T-helper 17 cell (primary cell): ENCODE measurements around the gene NUP107. TPM values are rescaled to one million over a fixed set of nuclear protein-coding genes. Genes with fewer than 3 reads are reported as not detected.

Experiments
- ATAC-seq: fragments of 150-1000 bp; cut with Tn5 transposase; 2 replicates; pipeline ENCODE4 v1.10.0; 2021; ENCODE audit warnings: mild to moderate bottlenecking, moderate library complexity
- DNase-seq, 3 donors: peaks; one replicate each; pipeline versions ENCODE4 v3.0.0 to v3.0.0-alpha.2; 2020 to 2021
- H3K9me3 ChIP-seq: one replicate; pipeline ENCODE4 v1.7.0; 2013; ENCODE audit warnings: low read length, mild to moderate bottlenecking; ENCODE audit not compliant: control insufficient read depth, poor library complexity, severe bottlenecking
- H3K27ac Mint-ChIP-seq: one replicate; pipeline ENCODE4 v1.8.0; 2022; ENCODE audit warnings: mild to moderate bottlenecking, moderate library complexity, mixed read lengths
- H3K27me3 Mint-ChIP-seq: one replicate; pipeline ENCODE4 v1.8.0; 2022; ENCODE audit warnings: mixed read lengths
- H3K36me3 Mint-ChIP-seq: one replicate; pipeline ENCODE4 v1.8.0; 2022; ENCODE audit warnings: low read depth, mixed read lengths
- H3K4me1 Mint-ChIP-seq: one replicate; pipeline ENCODE4 v1.8.0; 2022; ENCODE audit warnings: mild to moderate bottlenecking, mixed read lengths
- H3K4me3 Mint-ChIP-seq: one replicate; pipeline ENCODE4 v1.8.0; 2022; ENCODE audit warnings: mild to moderate bottlenecking, moderate library complexity, mixed read lengths
- total RNA-seq, 4 donors: library from RNA in 2 of 4; stranded (reverse) in 2 of 4; gene quantifications; one replicate each; pipeline ENCODE4 v1.2.3 and lab custom pipeline; 2022 to 2026

NUP107 gene
- total RNA-seq, 2 donors from 2014 or later: 39.2 to 42.4 TPM

DNA sequence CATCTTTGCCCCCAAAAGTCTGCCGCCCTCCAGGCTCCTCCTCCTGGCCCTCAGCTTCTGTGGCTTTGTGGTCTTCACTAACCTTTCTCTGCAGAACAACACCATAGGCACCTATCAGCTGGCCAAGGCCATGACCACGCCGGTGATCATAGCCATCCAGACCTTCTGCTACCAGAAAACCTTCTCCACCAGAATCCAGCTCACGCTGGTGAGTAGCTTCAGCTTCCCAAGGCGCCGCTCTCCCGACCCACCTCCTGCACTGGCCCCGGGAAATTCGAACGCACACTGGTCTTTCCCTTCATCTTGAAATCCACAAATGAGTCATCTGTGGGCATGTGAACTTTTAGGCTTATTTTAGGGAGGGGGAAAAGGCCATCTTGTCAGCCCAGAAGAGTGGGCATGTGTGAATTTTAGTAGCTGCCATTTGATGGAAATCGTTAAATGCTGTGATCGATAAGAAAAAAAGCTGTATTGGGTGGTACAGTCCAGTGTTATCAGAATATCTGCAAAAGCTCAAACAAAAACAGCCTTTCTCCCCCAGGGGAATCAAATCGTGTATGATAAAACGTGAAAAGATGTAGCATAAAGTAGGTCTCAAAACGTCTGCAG lies 59.9 kb downstream of the NUP107 start:
- DNase-seq: peak in 1 of 3 donors; percentile 16
- Mint-ChIP-seq H3K36me3 (peaks cover 12% of the 10 kb centered on the region), H3K27ac (peak overlapping the region; percentile 91), H3K4me3 (peak overlapping the region; percentile 98), H3K4me1 (peaks cover 29% of the 10 kb centered on the region), H3K27me3 (no peaks in the 10 kb centered on the region)
- peak; percentile 8 for ATAC-seq
- H3K9me3 ChIP-seq: no peaks in the 10 kb centered on the region

DNA sequence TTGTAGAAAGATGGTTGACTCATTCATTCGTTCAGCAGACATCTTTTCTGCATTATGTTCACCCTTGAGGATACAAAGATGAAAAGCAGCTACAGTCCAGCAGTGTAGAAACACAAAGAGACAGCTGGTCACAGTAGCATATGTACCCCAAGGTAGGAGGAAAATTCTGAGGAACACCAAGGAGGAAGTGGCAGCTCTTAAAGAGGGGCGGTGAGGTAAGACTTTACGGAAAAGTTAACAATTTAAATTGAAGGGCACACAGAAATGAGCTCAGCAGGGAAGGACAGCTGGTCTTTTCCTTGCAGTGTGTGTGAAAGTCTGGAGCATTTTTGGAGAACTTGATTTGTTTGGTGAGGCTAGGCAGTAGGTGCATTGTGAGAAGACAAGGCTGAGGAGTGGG lies 62.7 kb downstream of the NUP107 start:
- DNase-seq (no peak), ATAC-seq (no peak)
- peak overlapping the region; percentile 81 for H3K27ac Mint-ChIP-seq
- no peak overlapping the region for H3K4me3 Mint-ChIP-seq
- H3K9me3 ChIP-seq: no peaks in the 10 kb centered on the region
- no peaks in the 10 kb centered on the region for H3K27me3 Mint-ChIP-seq
- peaks cover 26% of the 10 kb centered on the region for H3K4me1 Mint-ChIP-seq
- H3K36me3 Mint-ChIP-seq: peaks cover 14% of the 10 kb centered on the region

DNA sequence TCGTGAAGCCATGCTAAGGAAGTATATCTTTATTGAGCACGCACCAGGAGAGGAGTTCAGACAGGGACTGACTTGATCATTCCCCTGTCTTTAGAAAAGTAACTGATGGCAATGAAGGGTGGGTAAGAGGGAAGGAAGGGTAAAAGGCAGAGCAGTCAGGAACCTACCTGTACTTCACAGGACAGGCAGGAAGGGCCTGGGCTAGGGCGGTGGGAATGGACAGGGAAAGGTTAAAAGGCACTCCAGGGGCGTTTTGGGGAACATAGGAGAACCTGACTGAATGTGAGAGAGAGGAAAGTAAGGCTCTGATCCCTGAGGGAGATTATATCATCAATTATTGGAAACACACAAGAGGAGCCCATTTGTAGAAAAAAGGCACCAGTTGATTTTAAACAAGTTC lies 63.1 kb downstream of the NUP107 start:
- no peaks in the 10 kb centered on the region for H3K9me3 ChIP-seq
- Mint-ChIP-seq H3K4me1 (peaks cover 26% of the 10 kb centered on the region), H3K27ac (peak overlapping the region; percentile 81), H3K36me3 (peaks cover 14% of the 10 kb centered on the region), H3K4me3 (no peak overlapping the region), H3K27me3 (no peaks in the 10 kb centered on the region)
- ATAC-seq (no peak), DNase-seq (no peak)

DNA sequence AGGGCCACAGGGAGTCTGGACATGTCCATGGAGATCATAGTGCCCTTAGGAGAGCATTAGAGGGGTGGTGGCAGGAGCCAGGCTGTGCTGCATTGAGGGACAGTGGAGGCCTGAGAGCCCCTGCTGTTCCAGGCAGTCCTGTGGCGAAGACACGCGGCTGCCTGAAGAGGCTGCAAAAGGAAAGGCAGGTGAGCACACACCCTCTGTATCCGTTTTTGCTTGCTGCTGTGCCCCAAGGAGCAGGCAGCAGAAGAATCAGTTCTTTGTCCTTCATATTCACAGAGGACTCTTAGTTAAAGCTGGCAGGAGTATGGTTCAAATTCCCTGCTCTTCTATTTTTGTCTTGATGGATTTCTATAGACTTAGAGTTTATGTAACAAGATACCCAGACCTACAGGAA lies 63.7 kb downstream of the NUP107 start:
- Mint-ChIP-seq H3K27ac (peak overlapping the region; percentile 81), H3K27me3 (no peaks in the 10 kb centered on the region), H3K4me3 (no peak overlapping the region), H3K4me1 (peaks cover 27% of the 10 kb centered on the region), H3K36me3 (peaks cover 16% of the 10 kb centered on the region)
- H3K9me3 ChIP-seq: no peaks in the 10 kb centered on the region
- no peak for DNase-seq
- ATAC-seq: no peak

DNA sequence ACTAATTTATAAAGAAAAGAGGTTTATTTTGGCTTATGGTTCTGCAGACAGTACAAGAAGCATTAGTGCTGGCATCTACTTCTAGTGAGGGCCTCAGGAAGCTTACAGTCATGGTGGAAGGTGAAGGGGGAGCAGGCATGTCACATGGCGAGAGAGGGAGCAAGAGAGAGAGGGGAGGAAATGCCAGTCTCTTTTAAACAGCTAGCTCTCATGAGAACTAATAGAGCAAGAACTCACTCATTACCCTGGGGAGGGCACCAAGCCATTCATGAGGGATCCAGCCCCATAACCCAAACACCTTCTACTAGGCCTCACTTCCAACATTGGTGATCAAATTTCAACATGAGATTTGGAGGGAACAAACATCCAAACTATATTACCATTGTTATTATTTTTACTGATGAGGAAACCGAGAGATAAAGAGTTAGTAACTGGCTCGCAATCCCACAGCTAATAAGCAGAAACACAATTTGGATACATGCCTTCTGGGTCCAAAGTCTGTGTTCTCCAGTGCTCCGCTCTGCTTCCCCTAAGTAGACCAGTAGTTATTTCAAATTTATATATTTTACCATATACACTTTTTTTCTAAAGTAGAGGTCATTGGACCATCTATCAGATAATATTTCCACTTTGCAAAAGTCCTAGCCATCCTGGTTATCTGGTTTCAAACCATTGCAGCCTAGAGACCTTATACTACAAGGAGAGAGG lies 68.9 kb downstream of the NUP107 start:
- H3K9me3 ChIP-seq: no peaks in the 10 kb centered on the region
- no peak for DNase-seq
- Mint-ChIP-seq H3K4me3 (no peak overlapping the region), H3K36me3 (peaks cover 7% of the 10 kb centered on the region), H3K4me1 (peaks cover 5% of the 10 kb centered on the region), H3K27me3 (no peaks in the 10 kb centered on the region), H3K27ac (no peak overlapping the region)
- ATAC-seq: no peak

DNA sequence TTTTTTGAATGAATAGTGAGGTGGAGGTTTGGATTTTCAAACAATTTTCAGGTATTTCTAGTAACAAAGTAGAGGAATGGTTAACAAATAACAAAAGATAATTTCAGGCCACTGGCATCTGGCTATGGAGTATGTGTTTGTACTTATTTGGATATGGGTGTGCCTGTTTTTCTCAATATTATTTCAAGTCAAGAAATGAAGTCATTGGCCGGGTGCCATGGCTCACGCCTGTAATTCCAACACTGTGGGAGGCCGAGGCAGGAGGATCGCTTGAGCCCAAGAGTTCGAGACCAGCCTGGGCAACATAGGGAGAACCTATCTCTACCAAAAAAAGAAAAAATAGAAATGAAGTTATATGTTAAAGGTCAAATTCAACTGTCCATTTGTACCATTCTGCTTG lies 73.1 kb downstream of the NUP107 start:
- DNase-seq (no peak), ATAC-seq (no peak)
- no peaks in the 10 kb centered on the region for H3K9me3 ChIP-seq
- H3K4me1 Mint-ChIP-seq: peaks cover 4% of the 10 kb centered on the region
- H3K4me3 Mint-ChIP-seq: no peak overlapping the region
- H3K36me3 Mint-ChIP-seq: peaks cover 17% of the 10 kb centered on the region
- no peaks in the 10 kb centered on the region for H3K27me3 Mint-ChIP-seq
- no peak overlapping the region for H3K27ac Mint-ChIP-seq

DNA sequence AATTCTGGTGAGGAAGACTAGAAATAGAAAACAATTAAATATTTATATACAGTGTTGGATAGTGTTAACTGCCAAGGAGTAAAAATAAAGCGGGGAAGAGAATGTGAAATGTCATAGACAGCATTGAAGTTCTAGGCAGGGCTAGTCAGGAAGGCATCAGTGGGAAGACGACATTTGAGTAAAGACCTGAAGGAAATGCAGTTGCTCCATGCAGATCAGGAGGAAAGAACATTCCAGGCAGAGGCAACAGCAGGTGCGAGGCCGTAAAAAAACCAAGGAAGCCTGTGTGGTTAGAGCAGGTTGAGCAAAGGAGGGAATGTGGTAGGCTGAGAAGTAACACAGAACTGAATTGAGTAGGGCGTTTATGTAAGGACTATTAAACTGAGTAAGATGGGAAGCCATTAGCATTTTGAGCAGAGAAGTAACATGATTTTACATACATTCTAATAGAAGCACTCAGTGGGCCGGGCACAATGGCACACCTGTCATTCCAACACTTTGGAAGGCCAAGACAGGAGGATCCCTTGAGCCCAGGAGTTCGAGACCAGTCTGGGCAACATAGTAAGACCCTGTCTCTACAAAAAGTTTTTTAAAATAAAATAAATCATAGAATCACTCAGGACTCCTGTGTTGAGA lies 74.1 kb downstream of the NUP107 start:
- no peak overlapping the region for H3K27ac Mint-ChIP-seq
- H3K4me3 Mint-ChIP-seq: no peak overlapping the region
- no peaks in the 10 kb centered on the region for H3K27me3 Mint-ChIP-seq
- ATAC-seq (no peak), DNase-seq (no peak)
- no peaks in the 10 kb centered on the region for H3K9me3 ChIP-seq
- H3K4me1 Mint-ChIP-seq: peaks cover 2% of the 10 kb centered on the region
- H3K36me3 Mint-ChIP-seq: peaks cover 15% of the 10 kb centered on the region

DNA sequence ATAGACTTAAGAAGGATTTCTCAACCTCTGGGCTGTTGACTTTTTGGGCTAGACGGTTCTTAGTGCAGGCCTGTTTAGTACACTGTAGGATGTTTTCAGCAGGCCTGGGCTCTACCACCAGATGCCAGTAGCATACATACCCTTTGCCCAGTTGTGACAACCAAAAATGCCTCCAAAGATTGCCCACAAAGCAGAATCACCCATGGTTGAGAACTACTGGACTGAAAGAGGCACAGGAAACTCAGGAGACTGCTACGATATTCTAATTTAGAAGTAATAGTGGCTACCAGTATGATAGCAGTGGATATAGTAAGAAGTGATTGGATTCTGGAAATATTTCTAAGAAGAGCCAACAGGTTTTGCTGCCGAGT lies 74.6 kb downstream of the NUP107 start:
- H3K9me3 ChIP-seq: no peaks in the 10 kb centered on the region
- H3K27ac Mint-ChIP-seq: no peak overlapping the region
- no peak overlapping the region for H3K4me3 Mint-ChIP-seq
- DNase-seq: no peak
- peaks cover 15% of the 10 kb centered on the region for H3K36me3 Mint-ChIP-seq
- peaks cover 2% of the 10 kb centered on the region for H3K4me1 Mint-ChIP-seq
- ATAC-seq: no peak
- H3K27me3 Mint-ChIP-seq: no peaks in the 10 kb centered on the region

DNA sequence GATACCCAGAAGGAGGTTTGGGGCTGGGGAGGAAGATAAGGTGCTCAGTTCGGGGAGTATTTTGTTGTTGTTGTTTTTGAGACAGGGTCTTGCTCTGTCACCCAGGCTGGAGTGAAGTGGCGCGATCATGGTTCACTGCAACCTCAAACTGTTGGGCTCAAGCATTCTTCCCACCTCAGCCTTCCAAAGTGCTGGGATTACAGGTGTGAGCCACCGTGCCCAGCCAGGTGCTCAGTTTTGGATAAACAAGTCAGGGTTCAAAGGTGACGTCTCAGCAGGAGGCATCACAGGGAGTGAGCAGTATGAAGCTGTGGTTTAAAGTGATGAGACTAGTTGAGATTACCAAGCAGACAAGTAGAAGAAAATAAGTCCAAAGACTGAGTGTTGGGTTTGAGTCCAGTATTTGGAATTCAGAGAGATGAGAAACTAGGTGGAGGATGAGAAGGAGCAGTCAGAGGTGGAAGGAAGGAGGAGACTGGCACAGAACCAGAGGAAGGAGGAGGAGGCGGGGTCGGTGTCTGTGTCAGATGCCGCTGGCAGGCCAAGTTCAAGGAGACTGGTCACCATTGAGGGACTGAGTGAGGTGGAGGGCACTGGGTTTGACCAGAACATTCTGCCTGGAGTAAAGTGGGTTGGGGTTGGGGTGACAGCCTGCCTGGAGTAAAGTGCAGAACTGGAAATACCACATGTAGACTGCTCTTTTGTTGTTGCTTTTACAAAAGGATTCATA lies 75.3 kb downstream of the NUP107 start:
- ATAC-seq (no peak), DNase-seq (no peak)
- H3K4me3 Mint-ChIP-seq: no peak overlapping the region
- H3K27ac Mint-ChIP-seq: peak overlapping the region; percentile 54
- peaks cover 15% of the 10 kb centered on the region for H3K36me3 Mint-ChIP-seq
- H3K4me1 Mint-ChIP-seq: peaks cover 2% of the 10 kb centered on the region
- H3K27me3 Mint-ChIP-seq: no peaks in the 10 kb centered on the region
- H3K9me3 ChIP-seq: no peaks in the 10 kb centered on the region

DNA sequence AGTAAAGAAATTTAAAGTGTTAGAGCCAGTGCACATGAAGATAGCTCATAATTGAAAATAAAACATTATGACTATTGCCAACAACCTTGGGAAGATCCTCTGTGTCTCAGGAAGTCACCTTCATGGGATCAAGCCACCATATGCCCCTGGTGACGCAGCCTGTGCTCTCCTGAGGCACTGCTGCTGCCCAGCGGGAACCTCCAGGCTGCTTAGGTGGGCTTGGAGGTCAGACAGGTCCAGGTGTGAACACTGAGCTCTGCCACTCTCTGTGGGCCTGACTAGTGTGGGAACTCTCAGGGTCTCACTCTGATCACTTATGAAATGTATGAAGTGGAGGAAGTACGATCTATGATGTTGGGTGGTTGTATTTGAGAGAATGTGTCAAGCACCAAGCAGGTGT lies 75.9 kb downstream of the NUP107 start:
- H3K27ac Mint-ChIP-seq: no peak overlapping the region

DNA sequence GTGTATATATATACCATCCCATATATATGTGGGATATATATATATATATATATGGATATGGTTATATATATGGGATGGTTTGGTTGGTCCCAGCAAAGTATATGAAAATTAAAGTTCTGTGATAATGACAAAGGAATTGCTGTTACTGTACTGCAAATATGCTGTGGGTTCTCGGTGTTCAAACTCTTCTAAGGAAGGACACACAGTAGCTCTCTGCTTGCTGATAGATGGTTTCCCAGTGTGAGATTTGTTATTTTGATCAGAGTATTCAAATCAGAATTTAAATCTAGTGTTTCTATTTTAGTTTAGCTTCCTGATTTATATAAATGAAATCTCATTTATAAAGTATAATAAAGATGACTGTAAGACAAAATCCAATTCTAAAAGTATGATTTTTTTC lies 78.9 kb downstream of the NUP107 start:
- Mint-ChIP-seq H3K27ac (no peak overlapping the region), H3K4me1 (peaks cover 2% of the 10 kb centered on the region), H3K36me3 (peaks cover 13% of the 10 kb centered on the region), H3K4me3 (no peak overlapping the region), H3K27me3 (no peaks in the 10 kb centered on the region)
- ATAC-seq (no peak), DNase-seq (no peak)
- H3K9me3 ChIP-seq: no peaks in the 10 kb centered on the region

More for the DNA sequence above, 75.9 kb downstream of the NUP107 start:
- Mint-ChIP-seq H3K36me3 (peaks cover 15% of the 10 kb centered on the region), H3K4me3 (no peak overlapping the region), H3K27me3 (no peaks in the 10 kb centered on the region), H3K4me1 (peaks cover 2% of the 10 kb centered on the region)
- no peaks in the 10 kb centered on the region for H3K9me3 ChIP-seq
- ATAC-seq (no peak), DNase-seq (no peak)

DNA sequence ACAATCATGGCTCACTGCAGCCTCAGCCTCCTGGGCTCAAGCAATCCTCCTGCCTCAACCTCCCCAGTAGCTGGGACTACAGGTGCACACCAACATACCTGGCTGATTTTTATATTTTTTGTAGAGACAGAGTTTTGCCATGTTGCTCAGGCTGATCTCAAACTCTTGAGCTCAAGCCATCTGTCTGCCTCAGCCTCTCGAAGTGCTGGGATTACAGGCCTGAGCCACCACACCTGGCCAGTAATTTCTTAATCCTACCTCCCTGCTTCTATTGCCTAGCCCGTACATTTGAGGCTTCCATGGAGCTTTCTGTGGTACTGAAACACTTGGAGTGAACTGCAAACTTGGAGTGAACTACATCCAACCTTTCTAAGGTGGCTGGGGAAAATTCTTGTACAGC lies 79.9 kb downstream of the NUP107 start:
- Mint-ChIP-seq H3K27me3 (no peaks in the 10 kb centered on the region), H3K27ac (no peak overlapping the region), H3K4me3 (no peak overlapping the region), H3K36me3 (peaks cover 8% of the 10 kb centered on the region), H3K4me1 (peaks cover 2% of the 10 kb centered on the region)
- no peaks in the 10 kb centered on the region for H3K9me3 ChIP-seq
- no peak for ATAC-seq
- DNase-seq: no peak

DNA sequence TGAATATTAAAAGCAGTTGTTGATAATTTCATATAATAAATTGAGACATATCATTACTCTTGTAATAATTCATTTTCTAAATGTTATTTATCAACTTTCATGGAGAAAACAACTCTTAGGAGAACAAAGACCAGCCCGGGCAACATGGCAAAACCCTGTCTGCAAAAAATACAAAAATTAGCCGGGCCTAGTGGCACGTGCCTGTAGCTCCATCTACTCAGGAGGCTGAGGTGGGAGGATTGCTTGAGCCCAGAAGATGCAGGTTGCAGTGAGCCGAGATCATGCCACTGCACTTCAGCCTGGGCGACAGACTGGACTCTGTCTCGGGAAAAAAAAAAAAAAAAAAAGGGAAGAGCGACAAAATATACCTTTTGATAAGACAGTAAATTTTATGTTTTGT lies 80.4 kb downstream of the NUP107 start:
- DNase-seq (no peak), ATAC-seq (no peak)
- Mint-ChIP-seq H3K27ac (no peak overlapping the region), H3K27me3 (no peaks in the 10 kb centered on the region), H3K4me3 (no peak overlapping the region), H3K36me3 (peaks cover 5% of the 10 kb centered on the region), H3K4me1 (peaks cover under 1% of the 10 kb centered on the region)
- H3K9me3 ChIP-seq: no peaks in the 10 kb centered on the region
